SHP77 treated with DMSO at 0.1 percent for 48 hours (cell line): ENCODE results near the gene ARFRP1.

ENCODE experiments used
- DNase-seq: peaks from one replicate; lab custom pipeline; 2025; lab: John Stamatoyannopoulos, UW

The ARFRP1 gene

DNA sequence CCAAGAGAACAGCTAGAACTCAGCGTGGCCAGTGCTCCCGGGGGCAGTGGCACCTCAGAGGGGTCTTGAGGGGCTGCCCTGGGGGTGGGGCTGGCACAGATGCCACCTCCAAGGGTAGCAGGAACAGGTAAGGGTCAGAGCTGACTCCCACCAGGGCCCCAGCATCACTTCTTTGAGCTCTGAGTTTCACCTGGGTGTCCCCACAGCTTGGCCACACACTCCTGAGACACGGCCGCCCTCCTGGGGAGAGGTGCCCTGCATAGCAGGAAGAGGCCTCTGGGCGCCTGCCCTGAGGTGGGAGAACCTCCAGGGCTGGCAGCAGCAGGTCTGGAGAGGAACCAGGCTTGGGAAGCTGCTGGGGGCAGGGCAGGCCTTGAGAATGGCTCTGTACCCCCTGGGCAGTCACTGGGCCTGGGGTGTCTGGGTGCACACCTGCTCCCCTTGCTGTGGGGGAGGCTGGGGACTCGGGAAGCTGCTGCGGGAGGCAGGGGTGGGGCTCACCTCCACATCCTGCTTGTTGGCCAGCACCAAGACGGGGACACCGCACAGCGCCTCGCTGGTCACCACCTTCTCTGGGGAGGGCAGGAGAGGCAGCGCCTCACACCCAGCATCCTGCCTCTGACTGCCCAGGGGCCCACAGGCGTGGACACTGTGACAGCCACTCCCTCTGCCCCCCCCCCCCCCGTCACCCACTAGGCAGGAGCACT, 6.3 kb downstream of the ARFRP1 start:
- DNase-seq = no peak

DNA sequence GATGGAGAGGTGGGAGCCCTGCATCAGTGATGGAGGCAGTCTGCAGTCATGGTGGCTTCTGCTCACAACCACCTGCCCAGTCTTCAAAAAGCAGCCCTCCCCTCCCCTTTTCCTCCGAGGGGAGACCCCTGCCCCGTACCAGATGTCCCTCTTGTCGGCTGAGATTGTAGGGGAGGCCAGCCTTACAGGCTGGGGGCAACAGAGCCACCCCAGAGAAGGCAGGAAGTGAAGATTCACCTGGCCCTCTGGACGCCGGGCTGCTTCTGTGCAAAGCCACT, 6.8 kb downstream of the ARFRP1 start:
- DNase-seq = no peak

GRCh38 chr20:63700199-63701050, 7.4 kb downstream of the ARFRP1 start:
- no peak for DNase-seq

DNA sequence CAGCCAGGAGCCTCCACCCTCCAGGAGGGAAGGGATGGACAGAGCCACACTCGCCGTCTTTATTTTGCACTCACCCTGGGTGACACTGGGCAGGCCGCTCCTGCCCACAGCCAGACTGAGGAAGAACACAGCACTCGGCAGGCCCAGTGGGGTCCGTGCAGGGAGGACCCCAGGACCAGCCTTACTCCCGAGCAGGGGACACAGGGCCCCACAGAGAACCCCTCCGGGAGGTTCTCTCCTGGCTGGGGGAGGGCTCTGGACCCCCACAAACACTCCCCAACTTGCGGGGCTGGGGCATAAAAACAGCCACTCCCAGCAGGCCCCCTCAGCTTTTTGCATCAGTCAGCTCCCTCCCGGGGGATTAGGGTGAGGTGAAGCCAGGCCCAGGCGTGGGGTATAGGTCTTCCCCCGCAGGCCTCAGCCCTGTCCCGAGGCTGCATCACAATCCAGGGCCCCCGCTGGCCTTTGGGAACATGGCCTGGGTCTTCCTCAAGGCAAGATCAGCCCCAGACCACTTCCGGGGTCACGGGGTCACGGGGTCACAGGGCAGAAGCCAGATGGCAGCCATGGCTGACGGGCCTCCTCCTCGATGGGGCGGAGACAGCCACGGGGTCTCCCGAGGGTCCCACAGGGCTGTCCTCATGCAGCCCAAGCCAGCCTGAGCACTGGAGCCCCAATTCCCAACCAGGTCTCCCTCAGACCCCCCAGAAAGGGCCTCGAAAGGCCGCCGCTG, 8.1 kb downstream of the ARFRP1 start:
- no peak for DNase-seq

GRCh38 chr20:63698739-63699465, 8.9 kb downstream of the ARFRP1 start:
- DNase-seq = no peak

- DNase-seq = no peak
Observed at GRCh38 chr20:63697868-63698545, 9.8 kb downstream of the ARFRP1 start.

DNA sequence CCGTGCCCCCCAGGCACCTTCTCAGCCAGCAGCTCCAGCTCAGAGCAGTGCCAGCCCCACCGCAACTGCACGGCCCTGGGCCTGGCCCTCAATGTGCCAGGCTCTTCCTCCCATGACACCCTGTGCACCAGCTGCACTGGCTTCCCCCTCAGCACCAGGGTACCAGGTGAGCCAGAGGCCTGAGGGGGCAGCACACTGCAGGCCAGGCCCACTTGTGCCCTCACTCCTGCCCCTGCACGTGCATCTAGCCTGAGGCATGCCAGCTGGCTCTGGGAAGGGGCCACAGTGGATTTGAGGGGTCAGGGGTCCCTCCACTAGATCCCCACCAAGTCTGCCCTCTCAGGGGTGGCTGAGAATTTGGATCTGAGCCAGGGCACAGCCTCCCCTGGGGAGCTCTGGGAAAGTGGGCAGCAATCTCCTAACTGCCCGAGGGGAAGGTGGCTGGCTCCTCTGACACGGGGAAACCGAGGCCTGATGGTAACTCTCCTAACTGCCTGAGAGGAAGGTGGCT, 10.4 kb downstream of the ARFRP1 start:
- no peak for DNase-seq

- no peak for DNase-seq
Observed at GRCh38 chr20:63696628-63697356, 11.0 kb downstream of the ARFRP1 start, which contains the start of gene TNFRSF6B. TNFRSF6B (plus strand) TSS chr20:63696652; CDS start chr20:63696768, 116 bp downstream.

GRCh38 chr20:63696306-63696627, 11.5 kb downstream of the ARFRP1 start:
- DNase-seq = no peak

GRCh38 chr20:63695424-63696305, 12.1 kb downstream of the ARFRP1 start:
- DNase-seq = no peak

DNA sequence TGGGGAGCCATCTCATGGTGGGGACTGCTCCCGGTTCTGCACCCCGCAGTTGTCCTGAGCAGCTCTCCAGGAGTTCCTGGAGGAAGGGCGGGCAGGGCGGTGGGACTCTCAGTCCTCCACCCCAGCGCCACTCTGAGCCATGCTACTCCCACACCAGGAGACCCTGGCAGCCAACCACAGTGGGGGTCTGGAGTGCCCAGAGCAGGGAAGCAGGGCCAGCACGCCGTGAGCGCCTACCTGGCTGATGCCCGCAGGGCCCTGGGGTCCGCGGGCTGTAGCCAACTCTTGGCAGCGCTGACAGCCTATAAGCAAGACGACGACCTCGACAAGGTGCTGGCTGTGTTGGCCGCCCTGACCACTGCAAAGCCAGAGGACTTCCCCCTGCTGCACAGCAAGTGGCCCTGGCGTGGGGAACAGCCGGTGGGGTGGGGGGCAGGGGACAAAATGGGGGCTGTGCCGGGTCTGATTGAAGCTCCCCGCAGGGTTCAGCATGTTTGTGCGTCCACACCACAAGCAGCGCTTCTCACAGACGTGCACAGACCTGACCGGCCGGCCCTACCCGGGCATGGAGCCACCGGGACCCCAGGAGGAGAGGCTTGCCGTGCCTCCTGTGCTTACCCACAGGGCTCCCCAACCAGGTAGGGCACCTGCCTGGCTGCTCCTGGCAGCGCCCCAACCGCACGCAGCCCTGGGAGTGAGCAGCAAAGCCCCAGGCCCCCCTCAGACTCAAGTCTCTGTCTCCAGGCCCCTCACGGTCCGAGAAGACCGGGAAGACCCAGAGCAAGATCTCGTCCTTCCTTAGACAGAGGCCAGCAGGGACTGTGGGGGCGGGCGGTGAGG, 13.0 kb downstream of the ARFRP1 start:
- no peak for DNase-seq

GRCh38 chr20:63693733-63694583, 13.8 kb downstream of the ARFRP1 start:
- DNase-seq = no peak

DNA sequence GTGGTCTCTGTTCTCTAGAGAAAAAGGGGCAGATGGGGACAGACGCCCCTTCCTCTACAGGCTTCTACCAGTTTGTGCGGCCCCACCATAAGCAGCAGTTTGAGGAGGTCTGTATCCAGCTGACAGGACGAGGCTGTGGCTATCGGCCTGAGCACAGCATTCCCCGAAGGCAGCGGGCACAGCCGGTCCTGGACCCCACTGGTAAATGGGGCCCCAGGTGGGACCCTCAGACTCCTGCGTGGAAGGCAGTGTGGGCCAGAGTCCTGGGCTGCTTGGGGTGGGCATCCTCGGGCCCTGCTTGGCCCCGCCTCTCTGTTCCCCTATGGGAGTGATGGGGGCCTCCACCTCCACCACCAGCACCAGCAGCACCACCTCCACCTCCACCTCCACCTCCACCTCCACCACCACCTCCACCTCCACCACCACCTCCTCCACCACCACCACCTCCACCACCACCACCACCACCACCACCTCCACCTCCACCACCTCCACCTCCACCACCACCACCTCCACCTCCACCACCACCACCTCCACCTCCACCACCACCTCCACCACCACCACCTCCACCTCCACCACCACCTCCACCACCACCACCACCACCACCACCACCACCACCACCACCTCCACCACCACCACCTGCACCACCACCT, 14.6 kb downstream of the ARFRP1 start:
- DNase-seq = no peak

DNA sequence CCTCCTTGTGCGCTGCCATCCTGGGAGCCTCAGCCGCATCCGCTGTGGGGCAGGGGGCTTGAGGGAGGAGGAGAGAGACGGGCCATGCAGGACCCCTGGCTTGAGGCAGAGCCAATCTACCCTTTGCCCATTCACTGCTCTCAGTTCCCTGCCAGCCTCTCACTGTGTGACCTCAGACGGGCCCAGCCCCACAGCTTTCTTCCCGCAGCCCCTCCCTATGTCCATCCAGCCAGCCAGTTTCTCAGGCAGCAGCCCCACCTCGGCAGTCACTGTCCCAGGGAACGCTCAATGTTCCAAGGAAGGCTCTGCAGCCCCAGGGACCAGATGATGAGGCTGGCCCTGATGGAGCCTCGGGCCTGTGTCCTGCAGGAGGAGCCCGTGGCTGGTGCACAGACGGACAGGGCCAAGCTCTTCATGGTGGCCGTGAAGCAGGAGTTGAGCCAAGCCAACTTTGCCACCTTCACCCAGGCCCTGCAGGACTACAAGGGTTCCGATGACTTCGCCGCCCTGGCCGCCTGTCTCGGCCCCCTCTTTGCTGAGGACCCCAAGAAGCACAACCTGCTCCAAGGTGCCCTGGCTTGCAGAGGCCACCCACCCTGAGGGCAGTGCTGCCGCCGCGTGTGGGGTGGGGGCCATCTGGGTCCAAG, 15.2 kb downstream of the ARFRP1 start:
- DNase-seq = no peak

DNA sequence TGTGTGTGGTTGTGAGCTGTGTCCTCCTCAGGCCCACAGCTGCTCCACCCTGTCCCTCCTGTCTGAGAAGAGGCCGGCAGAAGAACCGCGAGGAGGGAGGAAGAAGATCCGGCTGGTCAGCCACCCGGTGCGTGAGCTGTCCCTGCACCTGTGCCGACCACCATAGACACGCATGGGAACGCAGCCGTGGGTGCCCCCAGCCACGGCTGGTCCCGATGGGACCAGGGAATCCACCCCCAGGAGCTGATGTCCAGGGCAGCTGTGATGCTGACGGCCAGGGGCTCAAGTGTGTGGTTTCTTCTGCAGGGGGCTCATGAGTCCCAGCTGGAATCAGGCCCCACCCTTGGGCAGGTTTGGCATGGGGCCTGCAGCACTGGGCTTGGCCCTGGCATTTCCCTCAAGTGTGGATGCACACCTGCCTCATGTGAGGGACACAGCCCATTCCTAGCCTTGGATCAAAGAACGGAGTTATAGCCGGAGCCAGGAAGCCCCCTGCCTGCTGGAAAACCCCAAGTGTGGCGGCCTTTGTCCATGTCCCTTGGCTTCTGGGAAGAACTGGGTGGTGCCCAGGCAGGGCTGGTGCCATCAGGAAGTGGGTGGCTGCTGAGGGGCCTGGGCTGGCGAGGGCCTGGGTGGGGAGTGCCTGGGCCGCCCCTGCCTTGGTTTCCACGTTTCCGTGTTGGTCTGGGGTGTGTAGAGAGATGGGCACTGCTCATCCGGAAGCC, 15.9 kb downstream of the ARFRP1 start:
- DNase-seq = no peak
